Kidney (tissue), 14 donors: ENCODE data around the gene CDH13. TPM values are rescaled to one million over a fixed set of nuclear protein-coding genes. Genes with fewer than 3 reads are reported as not detected.

ENCODE experiments used
- DNase-seq, 5 donors: peaks; one replicate each; pipeline ENCODE4 v3.0.0-alpha.2; 2013 to 2020
- FAIRE-seq: peaks from 2 replicates; lab custom pipeline; 2012; peaks lifted over from hg19 to GRCh38; lab: Jason Lieb, UNC
- H3K27ac ChIP-seq, 2 donors: one replicate each; pipeline ENCODE4 v1.7.0; 2013; ENCODE audit warnings: low read depth in 2 of 2, low read length in 2 of 2, inconsistent platforms in 1 of 2
- H3K27me3 ChIP-seq: one replicate; pipeline ENCODE4 v1.7.1; 2013; ENCODE audit warnings: low read length, inconsistent platforms; ENCODE audit not compliant: control insufficient read depth, insufficient read depth
- H3K36me3 ChIP-seq, 3 donors: one replicate each; pipeline versions ENCODE4 v1.7.0 to v1.7.1; 2013; ENCODE audit warnings: low read length in 3 of 3, control low read depth in 1 of 3, inconsistent platforms in 1 of 3; ENCODE audit not compliant: insufficient read depth in 3 of 3, control insufficient read depth in 2 of 3
- H3K4me1 ChIP-seq, 3 donors: one replicate each; pipeline versions ENCODE4 v1.7.0 to v1.7.1; 2013; ENCODE audit warnings: low read length in 3 of 3, inconsistent platforms in 1 of 3, low read depth in 1 of 3; ENCODE audit not compliant: control insufficient read depth in 2 of 3, insufficient read depth in 2 of 3
- H3K4me3 ChIP-seq, 3 donors: one replicate each; pipeline versions ENCODE4 v1.7.0 to v1.8.1; 2013; ENCODE audit warnings: low read length in 3 of 3, control low read depth in 1 of 3, inconsistent platforms in 1 of 3
- H3K9ac ChIP-seq, 3 donors: one replicate each; pipeline versions ENCODE4 v1.7.0 to v1.7.1; 2013; ENCODE audit warnings: low read length in 3 of 3, control low read depth in 1 of 3, inconsistent platforms in 1 of 3
- H3K9me3 ChIP-seq, 3 donors: one replicate each; pipeline versions ENCODE4 v1.7.0 to v1.7.1; 2013; ENCODE audit warnings: low read length in 3 of 3, control low read depth in 1 of 3, inconsistent platforms in 1 of 3; ENCODE audit not compliant: control insufficient read depth in 2 of 3, insufficient read depth in 1 of 3
- CTCF ChIP-seq: IDR thresholded peaks from 3 replicates; pipeline ENCODE4 v1.5.1; 2012; ENCODE audit warnings: mild to moderate bottlenecking, moderate library complexity, borderline replicate concordance; ENCODE audit not compliant: insufficient read depth; ENCODE audit errors: extremely low read depth
- intact Hi-C: fragments of 100-400 bp; cut with DNase I; formaldehyde crosslinking; loops from one replicate; pipeline ENCODE4 v1.11.1; 2022
- polyA plus RNA-seq: library from polyadenylated mRNA; stranded (reverse); fragments of 350-450 nt; fragmentation: Illumina TruSeq; extraction: RNeasy Lipid Tissue Mini Kit (QIAGEN cat#74804); gene quantifications from one replicate; pipeline ENCODE4 v1.2.3, GENCODE V29; 2014; ENCODE audit warnings: low read depth, low replicate concordance; ENCODE audit not compliant: insufficient read depth
- total RNA-seq: library from RNA; stranded (reverse); fragmentation: NEBNext Ultra II Directional; extraction: Animal tissue kit (Norgen Biotek cat#: 25700); gene quantifications from one replicate; pipeline ENCODE4 v1.2.1, GENCODE V29; 2021
- donor health status: control.
- donor health status: control.
- donor health status: control.
- donor health status: control.
- donor health status: control.
- donor health status: DM: yes; HTN: yes; CAD: no.
- donor health status: Normal renal cell carcinoma (clear cell type).

Gene CDH13
- total and polyA plus RNA-seq, 2 donors from 2014 or later, result 4.8 to 13.8 TPM

- FAIRE-seq, result no peak
- Histone ChIP-seq H3K9ac (no peak overlapping the region), H3K4me1 (no peaks in the 10 kb centered on the region), H3K27me3 (no peaks in the 10 kb centered on the region), H3K36me3 (no peaks in the 10 kb centered on the region), H3K4me3 (no peak overlapping the region), H3K27ac (no peak overlapping the region), H3K9me3 (no peaks in the 10 kb centered on the region)
- intact Hi-C loops, result no loop called here
- peak in 1 of 5 donors; percentile 10 for DNase-seq
- TF ChIP-seq CTCF, result no peak
These were observed 618.3 kb downstream of the CDH13 start for GRCh38 chr16:83245061-83245460.

GRCh38 chr16:83247767-83248372, 621.1 kb downstream of the CDH13 start:
- intact Hi-C loops, result no loop called here
- H3K27ac ChIP-seq, result no peak overlapping the region
- DNase-seq (no peak), FAIRE-seq (no peak)
- no peak for TF ChIP-seq CTCF
- H3K27me3 ChIP-seq, result no peaks in the 10 kb centered on the region
- H3K4me1 ChIP-seq, result no peaks in the 10 kb centered on the region
- H3K36me3 ChIP-seq, result no peaks in the 10 kb centered on the region
- no peak overlapping the region for H3K9ac ChIP-seq
- H3K4me3 ChIP-seq, result no peak overlapping the region
- H3K9me3 ChIP-seq, result no peaks in the 10 kb centered on the region

GRCh38 chr16:83248735-83249463, 622.1 kb downstream of the CDH13 start:
- FAIRE-seq, result no peak
- H3K4me3 ChIP-seq, result no peak overlapping the region
- no peaks in the 10 kb centered on the region for H3K36me3 ChIP-seq
- no peak overlapping the region for H3K27ac ChIP-seq
- no peaks in the 10 kb centered on the region for H3K27me3 ChIP-seq
- H3K9me3 ChIP-seq, result no peaks in the 10 kb centered on the region
- intact Hi-C loops, result no loop called here
- H3K9ac ChIP-seq, result no peak overlapping the region
- no peaks in the 10 kb centered on the region for H3K4me1 ChIP-seq
- DNase-seq, result no peak
- no peak for TF ChIP-seq CTCF
